Measurements from ENCODE around the gene C8A.

C8A gene

DNA sequence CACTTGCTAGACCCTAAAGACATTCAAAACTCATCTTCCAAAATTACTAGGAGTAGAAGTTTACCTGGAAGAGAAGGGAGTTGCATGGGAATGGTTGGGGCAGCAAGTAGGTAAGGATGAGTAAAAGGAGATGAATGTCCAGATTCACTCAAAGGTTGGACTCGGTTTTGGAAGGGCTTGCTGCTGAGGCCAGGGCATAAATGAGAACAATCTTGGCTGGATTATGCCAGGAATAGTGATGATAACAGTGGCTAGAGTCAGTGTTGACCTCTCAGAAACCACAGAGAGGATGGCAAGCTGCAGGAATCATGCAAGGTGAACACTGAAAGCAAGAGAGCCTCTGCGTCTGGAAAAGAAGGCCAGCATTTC, 43.4 kb downstream of the C8A start:
- H3K36me3 ChIP-seq (ENCODE audit: insufficient read depth, low read length) = no peaks in the 10 kb centered on the region

DNA sequence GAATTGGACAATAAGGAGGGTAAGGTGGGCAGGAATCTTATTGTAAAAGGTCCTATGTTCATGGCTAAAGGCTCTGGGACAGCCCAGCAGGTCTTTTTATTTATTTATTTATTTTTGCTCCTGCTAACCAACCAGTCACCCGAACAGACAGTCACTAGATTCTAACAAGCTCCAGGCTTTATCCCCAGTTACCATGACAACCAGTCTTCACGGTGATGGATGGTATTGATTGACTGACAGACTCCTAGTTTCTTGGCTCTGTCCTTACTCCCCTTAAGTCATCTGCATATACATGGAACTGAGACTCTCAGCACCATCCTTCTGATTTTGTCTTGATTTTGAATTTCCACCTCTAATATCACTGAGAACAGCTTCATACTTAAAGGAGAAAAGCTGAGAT, 44.3 kb downstream of the C8A start:
- ATAC-seq (ENCODE audit: insufficient read depth, low read depth) (no peak), DNase-seq (no peak)
- Histone ChIP-seq H3K4me1 (ENCODE audit: insufficient read depth, low read length) (no peaks in the 10 kb centered on the region), H3K4me3 (ENCODE audit: low read depth in 1 of 2, low read length in 2 of 2) (no peak overlapping the region), H3K27ac (ENCODE audit: low read length) (no peak overlapping the region), H3K79me2 (ENCODE audit: insufficient read depth, low read length) (no peaks in the 10 kb centered on the region), H4K20me1 (ENCODE audit: insufficient read depth, low read length) (no peaks in the 10 kb centered on the region), H3K36me3 (ENCODE audit: insufficient read depth, low read length) (no peaks in the 10 kb centered on the region), H3K27me3 (ENCODE audit: insufficient read depth, low read length, poor library complexity) (no peaks in the 10 kb centered on the region), H3K4me2 (ENCODE audit: insufficient read depth, low read length) (no peak overlapping the region), H2AFZ (ENCODE audit: low read depth, low read length) (no peak overlapping the region), H3K9me3 (ENCODE audit: insufficient read depth, low read length, severe bottlenecking) (no peaks in the 10 kb centered on the region), H3K9ac (ENCODE audit: low read depth, low read length) (no peak overlapping the region)
- TF ChIP-seq, protein P1, sequence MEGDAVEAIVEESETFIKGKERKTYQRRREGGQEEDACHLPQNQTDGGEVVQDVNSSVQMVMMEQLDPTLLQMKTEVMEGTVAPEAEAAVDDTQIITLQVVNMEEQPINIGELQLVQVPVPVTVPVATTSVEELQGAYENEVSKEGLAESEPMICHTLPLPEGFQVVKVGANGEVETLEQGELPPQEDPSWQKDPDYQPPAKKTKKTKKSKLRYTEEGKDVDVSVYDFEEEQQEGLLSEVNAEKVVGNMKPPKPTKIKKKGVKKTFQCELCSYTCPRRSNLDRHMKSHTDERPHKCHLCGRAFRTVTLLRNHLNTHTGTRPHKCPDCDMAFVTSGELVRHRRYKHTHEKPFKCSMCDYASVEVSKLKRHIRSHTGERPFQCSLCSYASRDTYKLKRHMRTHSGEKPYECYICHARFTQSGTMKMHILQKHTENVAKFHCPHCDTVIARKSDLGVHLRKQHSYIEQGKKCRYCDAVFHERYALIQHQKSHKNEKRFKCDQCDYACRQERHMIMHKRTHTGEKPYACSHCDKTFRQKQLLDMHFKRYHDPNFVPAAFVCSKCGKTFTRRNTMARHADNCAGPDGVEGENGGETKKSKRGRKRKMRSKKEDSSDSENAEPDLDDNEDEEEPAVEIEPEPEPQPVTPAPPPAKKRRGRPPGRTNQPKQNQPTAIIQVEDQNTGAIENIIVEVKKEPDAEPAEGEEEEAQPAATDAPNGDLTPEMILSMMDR (IDR thresholded peaks at IDR 0.05; ENCODE audit: borderline replicate concordance, extremely low read depth, low read length, poor library complexity, severe bottlenecking) = no peak
- TF ChIP-seq EZH2 (IDR thresholded peaks at IDR 0.05; ENCODE audit: borderline replicate concordance, low read depth, low read length, severe bottlenecking) = no peak

More for the DNA sequence above, 43.4 kb downstream of the C8A start:
- Histone ChIP-seq H3K27me3 (ENCODE audit: insufficient read depth, low read length, poor library complexity) (no peaks in the 10 kb centered on the region), H3K27ac (ENCODE audit: low read length) (no peak overlapping the region), H2AFZ (ENCODE audit: low read depth, low read length) (no peak overlapping the region), H4K20me1 (ENCODE audit: insufficient read depth, low read length) (no peaks in the 10 kb centered on the region), H3K4me1 (ENCODE audit: insufficient read depth, low read length) (no peaks in the 10 kb centered on the region), H3K9ac (ENCODE audit: low read depth, low read length) (no peak overlapping the region), H3K4me3 (ENCODE audit: low read depth in 1 of 2, low read length in 2 of 2) (no peak overlapping the region), H3K9me3 (ENCODE audit: insufficient read depth, low read length, severe bottlenecking) (no peaks in the 10 kb centered on the region), H3K79me2 (ENCODE audit: insufficient read depth, low read length) (no peaks in the 10 kb centered on the region), H3K4me2 (ENCODE audit: insufficient read depth, low read length) (no peak overlapping the region)
- no peak for TF ChIP-seq EZH2 (IDR thresholded peaks at IDR 0.05; ENCODE audit: borderline replicate concordance, low read depth, low read length, severe bottlenecking)
- TF ChIP-seq, protein P1 (IDR thresholded peaks at IDR 0.05; ENCODE audit: borderline replicate concordance, extremely low read depth, low read length, poor library complexity, severe bottlenecking) = no peak
- DNase-seq = no peak
- ATAC-seq (ENCODE audit: insufficient read depth, low read depth) = no peak

DNA sequence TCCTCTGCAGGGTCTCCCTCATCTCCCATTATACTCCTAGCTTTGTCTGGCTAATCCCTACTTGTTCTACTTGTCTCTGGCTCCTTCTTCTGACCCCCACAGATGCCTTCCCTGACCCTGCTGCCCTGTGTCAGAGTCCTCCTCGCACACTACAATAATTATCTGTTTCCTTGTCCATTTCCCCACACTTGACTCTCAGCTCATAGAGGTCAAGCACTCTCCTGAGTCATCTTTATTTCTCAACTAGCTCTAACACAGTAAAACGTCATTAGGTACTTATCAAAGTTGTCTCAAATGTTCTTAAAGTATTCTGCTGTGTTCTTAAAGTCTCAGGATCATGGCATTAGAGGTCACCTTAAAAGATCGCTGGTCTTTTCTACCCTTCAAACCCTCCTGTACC, 47.1 kb downstream of the C8A start:
- ATAC-seq (ENCODE audit: insufficient read depth, low read depth) (no peak), DNase-seq (no peak)
- Histone ChIP-seq H3K27ac (ENCODE audit: low read length) (no peak overlapping the region), H3K4me2 (ENCODE audit: insufficient read depth, low read length) (no peak overlapping the region), H4K20me1 (ENCODE audit: insufficient read depth, low read length) (no peaks in the 10 kb centered on the region), H2AFZ (ENCODE audit: low read depth, low read length) (no peak overlapping the region), H3K27me3 (ENCODE audit: insufficient read depth, low read length, poor library complexity) (no peaks in the 10 kb centered on the region), H3K9ac (ENCODE audit: low read depth, low read length) (no peak overlapping the region), H3K4me3 (ENCODE audit: low read depth in 1 of 2, low read length in 2 of 2) (no peak overlapping the region), H3K36me3 (ENCODE audit: insufficient read depth, low read length) (no peaks in the 10 kb centered on the region), H3K79me2 (ENCODE audit: insufficient read depth, low read length) (no peaks in the 10 kb centered on the region), H3K4me1 (ENCODE audit: insufficient read depth, low read length) (no peaks in the 10 kb centered on the region), H3K9me3 (ENCODE audit: insufficient read depth, low read length, severe bottlenecking) (no peaks in the 10 kb centered on the region)
- no peak for TF ChIP-seq EZH2 (IDR thresholded peaks at IDR 0.05; ENCODE audit: borderline replicate concordance, low read depth, low read length, severe bottlenecking)
- TF ChIP-seq, protein P1 (IDR thresholded peaks at IDR 0.05; ENCODE audit: borderline replicate concordance, extremely low read depth, low read length, poor library complexity, severe bottlenecking) = no peak

DNA sequence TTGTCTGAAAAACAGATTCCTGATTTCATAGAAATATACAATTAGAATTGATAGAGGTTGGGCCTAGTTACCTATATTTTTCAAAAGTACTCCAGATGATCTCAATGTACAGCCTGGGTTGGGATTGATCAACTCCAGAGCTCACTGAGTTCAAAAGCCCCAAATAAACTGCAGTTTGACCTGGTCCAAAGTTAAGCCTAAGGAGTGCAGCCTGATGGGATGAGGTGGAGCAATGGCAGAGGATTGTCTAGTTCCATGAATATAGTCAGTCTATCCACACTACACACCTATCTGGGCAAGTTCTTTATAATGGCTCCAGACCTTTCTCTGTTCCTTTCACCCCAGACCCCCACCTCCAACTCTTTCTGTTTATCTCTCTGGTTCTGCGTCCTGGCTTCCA, 49.2 kb downstream of the C8A start:
- no peak overlapping the region for H3K4me2 ChIP-seq (ENCODE audit: insufficient read depth, low read length)
- no peaks in the 10 kb centered on the region for H3K9me3 ChIP-seq (ENCODE audit: insufficient read depth, low read length, severe bottlenecking)
- no peaks in the 10 kb centered on the region for H3K27me3 ChIP-seq (ENCODE audit: insufficient read depth, low read length, poor library complexity)
- no peak overlapping the region for H2AFZ ChIP-seq (ENCODE audit: low read depth, low read length)
- no peaks in the 10 kb centered on the region for H3K4me1 ChIP-seq (ENCODE audit: insufficient read depth, low read length)
- no peaks in the 10 kb centered on the region for H3K36me3 ChIP-seq (ENCODE audit: insufficient read depth, low read length)
- DNase-seq (no peak), ATAC-seq (ENCODE audit: insufficient read depth, low read depth) (no peak)
- no peaks in the 10 kb centered on the region for H4K20me1 ChIP-seq (ENCODE audit: insufficient read depth, low read length)
- H3K4me3 ChIP-seq (ENCODE audit: low read depth in 1 of 2, low read length in 2 of 2) = no peak overlapping the region
- H3K9ac ChIP-seq (ENCODE audit: low read depth, low read length) = no peak overlapping the region
- TF ChIP-seq EZH2 (IDR thresholded peaks at IDR 0.05; ENCODE audit: borderline replicate concordance, low read depth, low read length, severe bottlenecking) = no peak
- TF ChIP-seq, protein P1 (IDR thresholded peaks at IDR 0.05; ENCODE audit: borderline replicate concordance, extremely low read depth, low read length, poor library complexity, severe bottlenecking) = no peak
- H3K27ac ChIP-seq (ENCODE audit: low read length) = no peak overlapping the region
- no peaks in the 10 kb centered on the region for H3K79me2 ChIP-seq (ENCODE audit: insufficient read depth, low read length)

Measured in DND-41 (cell line).